GM19239 (cell line): ENCODE results near the gene MCC.

Experiments
- DNase-seq: peaks from one replicate; pipeline ENCODE4 v3.0.0; 2011; ENCODE audit warnings: low spot score; ENCODE audit not compliant: insufficient read length
- FAIRE-seq: peaks from 2 replicates; lab custom pipeline; 2011; peaks lifted over from hg19 to GRCh38; lab: Jason Lieb, UNC

The MCC gene

DNA sequence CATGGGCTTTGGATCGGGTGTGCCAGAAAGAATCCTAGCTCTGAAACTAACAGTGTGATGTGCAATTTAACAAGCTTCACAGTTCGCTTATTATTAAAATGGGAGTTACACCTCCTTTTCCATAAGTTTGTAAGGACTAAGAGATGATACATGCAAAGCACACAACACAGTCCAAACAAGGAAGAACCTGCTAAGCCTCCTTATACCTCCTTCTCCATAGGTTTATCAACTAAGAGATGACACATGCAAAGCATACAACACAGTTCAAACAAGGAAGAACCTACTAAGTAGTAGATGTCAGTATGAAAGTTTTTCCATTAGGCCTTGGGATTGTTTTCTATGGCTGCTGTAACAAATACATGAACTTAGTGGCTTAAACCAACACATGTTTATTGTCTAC lies 295.7 kb downstream of the MCC start:
- FAIRE-seq = no peak
- DNase-seq = no peak

DNA sequence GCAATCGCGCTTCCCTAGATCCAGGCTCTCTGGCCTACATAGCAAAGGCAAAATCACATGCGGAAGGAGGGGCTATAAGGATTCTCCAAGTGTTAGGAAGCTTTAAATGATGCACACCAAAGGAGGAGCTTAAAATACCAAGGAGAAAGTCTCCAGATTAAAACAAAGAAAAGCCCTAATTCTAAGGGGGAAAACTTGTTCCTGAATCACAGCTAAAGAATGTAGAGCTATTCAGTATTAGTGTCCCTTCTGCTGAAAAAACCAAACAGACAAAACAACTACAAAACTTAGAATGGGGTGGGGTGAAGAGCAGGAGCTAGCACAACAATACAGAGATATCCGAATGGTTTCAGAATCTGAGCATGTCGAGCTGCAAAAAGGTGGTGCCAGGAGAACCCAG lies 297.9 kb downstream of the MCC start:
- FAIRE-seq (no peak), DNase-seq (no peak)

DNA sequence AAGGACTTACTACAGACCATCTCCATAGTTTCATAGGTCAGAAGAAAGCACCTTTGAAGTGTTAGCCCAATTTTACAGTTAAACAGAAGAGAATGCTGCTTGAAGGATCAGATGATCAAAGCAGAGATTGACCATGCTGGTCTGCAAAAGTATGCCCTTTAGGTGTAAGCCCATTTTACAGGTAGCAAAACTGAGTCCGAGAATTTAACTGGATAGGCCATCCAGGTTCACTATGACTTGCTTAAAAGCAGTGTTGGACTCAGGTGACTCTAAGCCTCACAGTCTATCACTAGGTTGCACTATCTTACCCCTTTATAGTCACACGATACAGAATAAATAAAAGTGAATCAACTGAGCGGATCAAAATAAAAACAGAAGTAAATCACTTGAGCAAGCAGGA lies 299.0 kb downstream of the MCC start:
- DNase-seq = no peak
- FAIRE-seq = no peak

DNA sequence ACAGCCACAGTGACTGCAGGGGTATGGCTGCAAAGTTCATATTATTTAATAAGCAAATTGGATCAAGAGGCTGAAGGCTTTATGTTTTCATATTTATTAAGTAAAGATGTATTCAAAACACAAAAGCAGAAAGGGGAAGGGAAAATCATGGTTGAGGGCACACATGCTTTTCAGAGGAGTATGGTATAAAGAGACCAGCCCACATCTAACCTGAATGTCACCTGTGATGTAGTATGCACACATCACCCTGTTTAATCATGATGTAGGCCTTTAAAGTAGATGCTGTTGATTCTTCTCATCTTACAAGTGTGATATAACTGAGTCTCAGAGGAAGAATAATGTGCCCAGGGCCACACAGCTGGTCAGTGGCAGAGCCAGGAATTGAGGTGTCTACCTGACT lies 299.8 kb downstream of the MCC start:
- FAIRE-seq = no peak
- DNase-seq = no peak

DNA sequence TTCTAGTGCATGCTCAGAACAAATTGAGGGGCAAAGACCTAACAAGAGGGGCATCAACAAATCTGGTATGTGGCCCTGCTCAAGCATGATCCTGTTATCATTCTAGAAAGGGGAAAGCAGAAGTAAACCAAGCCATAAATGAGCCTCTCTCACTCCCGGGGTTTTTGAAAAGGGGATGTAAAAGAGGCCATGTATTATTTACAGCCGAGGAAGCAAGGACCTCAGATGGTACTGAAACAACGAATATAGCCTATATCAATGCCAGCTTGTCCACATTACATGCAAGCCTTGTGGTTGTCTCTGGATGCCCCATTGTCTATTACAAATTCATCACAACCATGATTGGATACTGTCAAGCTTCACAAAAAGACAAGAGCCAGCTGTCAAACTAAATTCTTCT lies 300.3 kb downstream of the MCC start:
- no peak for FAIRE-seq
- no peak for DNase-seq

DNA sequence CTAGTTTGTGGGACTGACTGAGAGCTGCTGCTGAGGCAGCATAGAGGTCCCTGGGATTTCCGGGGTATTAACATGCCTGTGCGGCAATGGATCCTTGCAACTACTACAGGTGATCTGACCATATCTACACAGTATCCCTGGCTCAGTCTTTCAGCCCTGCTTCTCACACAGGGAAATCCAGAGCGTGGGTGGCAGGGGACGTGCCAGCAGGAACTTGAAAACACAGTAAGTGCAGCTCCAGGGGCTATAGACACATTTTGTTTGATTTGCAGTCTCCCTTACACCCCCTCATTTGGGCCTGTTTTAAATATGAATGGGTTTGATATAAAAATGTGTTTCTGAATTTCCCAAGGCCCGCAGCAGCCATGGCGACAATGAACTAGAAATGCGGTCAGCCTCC lies 302.2 kb downstream of the MCC start:
- FAIRE-seq (no peak), DNase-seq (no peak)

DNA sequence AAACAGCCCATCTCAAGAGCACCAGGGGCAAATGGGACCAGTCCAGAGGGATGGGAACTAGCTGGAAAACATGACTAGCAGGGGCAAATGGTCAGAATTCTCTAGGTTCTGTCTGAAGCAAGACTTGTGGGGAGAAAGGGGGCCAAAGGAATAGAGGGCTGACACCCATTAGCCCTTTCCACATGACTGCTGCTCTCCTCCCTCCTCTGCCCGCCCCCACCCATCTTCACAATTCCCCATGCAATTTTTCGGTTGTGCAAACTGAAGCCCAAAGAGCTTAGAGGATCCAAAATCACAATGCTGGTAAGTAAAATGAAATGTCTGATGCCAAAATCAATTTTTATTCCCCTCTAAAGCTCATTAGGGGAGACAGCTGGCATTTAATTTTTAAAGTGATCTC lies 304.6 kb downstream of the MCC start:
- no peak for DNase-seq
- FAIRE-seq = no peak

DNA sequence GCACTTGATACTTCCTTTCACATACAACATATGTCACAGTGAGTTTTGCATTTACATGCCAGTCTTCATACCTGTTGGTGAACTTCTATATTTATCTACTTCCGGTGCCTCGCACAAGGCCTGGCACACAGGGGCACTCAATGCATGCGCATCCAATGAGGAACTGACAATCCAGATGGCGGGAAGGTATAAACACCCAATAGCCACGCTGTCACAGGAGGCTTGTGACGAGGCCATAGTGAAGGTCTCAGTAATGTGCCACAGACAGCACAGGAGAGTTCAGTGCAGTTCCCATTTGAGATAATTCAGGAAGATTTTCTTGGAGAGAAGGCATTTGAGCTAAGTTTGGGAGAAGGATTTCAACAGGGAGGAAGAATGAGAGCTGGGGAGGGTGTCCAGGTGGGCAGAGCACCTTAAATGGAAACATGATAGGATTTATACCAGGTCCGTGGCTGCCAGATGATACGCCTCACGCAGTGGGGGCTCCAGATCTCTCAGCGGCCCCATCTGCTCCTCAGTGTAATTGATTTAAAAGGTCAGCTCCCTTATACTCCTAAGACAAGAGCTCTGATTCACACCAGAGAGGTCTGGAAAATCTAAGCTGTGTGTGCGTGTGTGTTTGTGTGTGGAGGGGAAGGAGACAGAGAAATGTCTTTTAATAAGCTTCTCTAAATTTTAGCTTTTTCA lies 305.5 kb downstream of the MCC start:
- FAIRE-seq = no peak

DNA sequence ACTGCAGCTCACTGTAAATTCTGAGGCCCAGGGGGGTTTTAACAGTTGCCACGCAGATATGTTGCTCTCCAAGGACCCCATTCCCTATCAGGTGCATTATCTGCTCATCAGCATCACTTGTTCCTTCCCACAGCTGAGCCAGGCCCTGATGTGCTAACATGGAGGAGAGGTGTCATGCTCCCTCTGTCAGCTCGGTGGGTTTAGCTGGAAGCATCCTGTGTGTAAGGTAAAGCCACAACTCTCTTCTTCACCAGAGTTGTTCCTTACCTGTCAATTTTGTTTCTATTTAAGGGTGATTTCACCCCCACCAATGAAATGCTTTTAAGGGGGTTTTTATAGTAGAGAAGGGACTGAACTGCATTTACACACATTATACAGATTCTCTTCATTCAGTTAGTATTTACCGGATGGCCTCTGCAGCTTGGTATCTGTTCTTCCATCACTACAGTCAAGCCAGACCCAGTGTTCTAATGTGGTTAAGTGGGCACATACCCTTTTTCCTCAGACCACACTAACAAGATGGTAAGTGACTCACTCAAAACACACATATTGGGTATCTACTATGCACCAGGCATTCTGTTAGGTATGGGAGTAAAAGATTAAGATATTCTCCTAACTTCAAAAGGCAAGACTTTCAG lies 306.3 kb downstream of the MCC start:
- FAIRE-seq (no peak), DNase-seq (no peak)

More for the DNA sequence above, 305.5 kb downstream of the MCC start:
- no peak for DNase-seq

DNA sequence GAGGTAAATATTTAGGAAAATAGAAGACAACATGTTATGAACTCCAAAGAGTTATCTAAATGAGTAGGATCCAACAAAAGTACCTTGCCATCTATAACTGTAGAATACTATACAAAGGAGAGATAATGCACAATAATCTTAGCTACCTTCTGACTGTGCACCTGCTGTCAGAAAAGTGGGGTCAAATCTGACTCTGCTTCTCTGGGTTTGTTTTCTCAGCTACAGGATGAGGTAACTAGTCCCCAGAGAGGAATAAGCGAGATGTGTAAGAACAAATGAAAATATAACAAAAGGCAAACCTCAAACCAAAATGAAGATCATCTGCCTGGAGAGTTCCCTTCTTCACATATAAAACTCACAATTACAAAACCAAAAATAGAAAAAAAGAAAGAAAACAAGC lies 306.8 kb downstream of the MCC start:
- no peak for DNase-seq

DNA sequence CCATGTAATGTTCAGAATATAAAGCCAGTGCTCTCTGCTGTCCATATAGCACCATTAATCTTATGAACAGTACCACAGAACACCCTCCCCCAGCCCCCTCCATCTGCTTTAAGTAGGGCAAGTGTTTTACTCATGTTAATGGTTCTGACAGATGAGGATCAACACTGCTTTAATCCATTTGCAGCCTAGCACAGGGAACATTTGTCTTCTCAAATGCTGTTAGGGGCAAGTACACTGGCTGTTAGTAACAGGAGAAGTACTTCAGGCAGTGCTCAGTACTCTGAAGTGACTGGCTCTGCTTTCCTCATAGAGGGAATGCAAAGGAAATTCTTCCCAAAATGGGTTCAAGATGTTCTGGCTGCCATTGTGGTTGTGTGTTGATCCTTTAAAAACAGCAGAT lies 309.1 kb downstream of the MCC start:
- DNase-seq (no peak), FAIRE-seq (no peak)

More for the DNA sequence above, 306.8 kb downstream of the MCC start:
- no peak for FAIRE-seq

DNA sequence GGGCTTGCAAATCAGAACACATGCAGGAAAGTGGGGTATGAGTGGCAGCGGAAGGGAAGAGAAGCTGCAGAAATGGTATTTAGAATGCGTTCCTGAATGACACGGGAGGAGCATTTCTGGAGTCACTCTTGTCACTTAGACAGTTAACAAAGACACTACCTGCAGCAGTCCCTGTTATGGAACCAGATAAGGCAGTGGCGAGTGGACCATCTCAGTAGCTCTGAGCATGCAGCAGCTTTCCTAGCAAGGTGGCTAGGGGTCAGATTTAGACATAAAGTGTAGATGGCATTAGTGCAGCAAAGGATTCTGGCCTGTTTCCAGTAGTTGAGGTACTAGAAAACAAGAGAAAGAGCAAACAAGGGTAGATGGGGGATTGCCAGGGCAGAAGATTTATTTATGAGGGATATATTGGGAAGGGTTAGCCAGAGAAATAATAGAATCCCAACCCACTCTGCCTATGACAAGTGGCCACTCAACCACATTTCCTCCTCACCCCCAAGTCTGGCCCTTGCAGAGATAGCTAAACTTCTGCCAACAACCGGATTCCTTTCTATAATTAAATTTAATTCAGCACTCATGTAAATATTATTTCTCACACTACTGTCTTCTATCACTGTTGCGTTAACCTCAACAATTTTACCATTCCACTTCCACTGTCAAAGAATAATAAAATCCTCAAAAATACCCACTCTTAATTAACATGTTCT lies 310.0 kb downstream of the MCC start:
- FAIRE-seq = no peak
- DNase-seq = no peak

DNA sequence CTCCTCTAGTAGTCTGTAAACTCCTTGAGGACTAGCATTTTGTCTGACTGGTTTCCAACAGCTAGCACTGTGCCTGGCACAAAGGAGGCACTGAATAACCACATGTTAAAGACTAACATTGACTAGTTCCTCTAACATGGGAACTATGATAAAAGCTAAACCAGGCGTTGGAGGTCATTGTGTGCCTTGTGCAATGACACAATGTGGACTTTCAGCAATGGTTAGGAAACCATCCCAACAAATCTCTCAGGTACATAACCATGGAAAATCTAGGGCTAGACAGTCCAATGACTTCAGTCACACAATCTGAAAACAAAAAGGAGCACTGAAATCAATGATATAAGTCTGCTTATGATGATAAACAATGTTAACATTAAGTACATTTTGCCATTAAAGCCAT lies 311.0 kb downstream of the MCC start:
- FAIRE-seq = no peak

DNA sequence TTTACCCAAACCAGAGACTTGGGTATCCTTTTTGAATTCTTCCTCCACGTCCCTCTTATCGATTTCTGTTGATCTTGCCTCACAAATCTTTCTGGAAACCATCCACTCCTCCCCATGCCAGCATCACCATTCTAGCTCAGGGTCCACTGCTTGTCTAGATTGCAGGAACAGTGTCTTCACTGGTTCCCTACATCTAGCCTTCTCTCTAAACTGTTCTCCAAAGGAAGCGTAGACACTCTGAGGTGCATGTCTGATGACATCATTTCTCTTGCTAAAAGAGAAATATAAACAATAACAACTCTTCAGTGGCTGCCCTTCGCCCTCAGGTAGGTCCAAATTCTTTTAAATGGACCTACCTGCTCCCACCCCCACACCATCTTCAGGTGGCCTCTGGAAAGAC lies 311.5 kb downstream of the MCC start:
- DNase-seq = no peak

More for the DNA sequence above, 311.0 kb downstream of the MCC start:
- no peak for DNase-seq

DNA sequence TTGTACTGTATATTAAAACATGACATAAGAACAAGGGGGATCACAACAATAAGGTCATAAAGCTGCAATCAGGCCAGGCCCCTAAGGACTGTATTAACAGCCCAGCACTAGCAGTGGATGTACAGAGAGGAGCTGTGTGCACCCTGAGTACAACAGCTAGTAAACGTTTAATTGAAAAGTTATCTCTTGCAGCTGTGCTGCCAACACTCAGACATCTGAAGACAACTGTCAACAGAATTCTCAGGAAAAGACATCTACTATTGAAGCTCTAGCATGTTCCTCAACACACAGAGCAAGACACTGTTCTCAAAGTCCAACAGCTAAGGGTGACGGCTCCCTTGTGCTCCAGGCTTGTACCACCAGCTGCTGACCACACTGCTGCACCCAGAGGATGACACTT lies 312.1 kb downstream of the MCC start:
- no peak for FAIRE-seq
- no peak for DNase-seq

More for the DNA sequence above, 311.5 kb downstream of the MCC start:
- no peak for FAIRE-seq

DNA sequence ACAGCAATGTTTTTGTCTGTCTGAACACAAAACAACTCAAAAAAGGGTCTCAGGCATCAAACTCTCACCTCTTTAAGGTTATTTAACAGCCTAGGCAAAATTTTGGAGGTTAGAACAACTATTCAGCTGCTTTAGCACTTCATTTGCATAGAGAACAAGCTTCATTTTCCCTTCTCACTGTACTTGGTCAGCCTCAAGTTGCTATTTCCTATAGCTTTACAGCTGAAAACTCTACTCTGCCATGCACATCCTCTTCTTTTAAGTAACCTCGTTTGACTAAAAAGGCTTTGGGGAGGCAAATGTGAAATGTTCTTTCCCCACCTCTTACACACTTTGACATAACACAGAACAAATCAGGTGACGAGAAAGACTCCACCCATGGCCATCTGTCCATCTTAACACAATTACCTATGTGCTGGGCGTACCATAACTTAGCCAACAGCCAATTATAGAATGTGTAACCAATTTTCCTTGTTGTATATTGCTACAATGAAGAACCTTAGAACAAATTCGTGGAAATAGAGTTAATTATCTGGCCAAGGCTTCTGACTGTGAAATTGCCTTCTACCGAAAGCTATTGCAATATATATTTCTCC lies 315.9 kb downstream of the MCC start:
- no peak for FAIRE-seq
- DNase-seq = no peak

DNA sequence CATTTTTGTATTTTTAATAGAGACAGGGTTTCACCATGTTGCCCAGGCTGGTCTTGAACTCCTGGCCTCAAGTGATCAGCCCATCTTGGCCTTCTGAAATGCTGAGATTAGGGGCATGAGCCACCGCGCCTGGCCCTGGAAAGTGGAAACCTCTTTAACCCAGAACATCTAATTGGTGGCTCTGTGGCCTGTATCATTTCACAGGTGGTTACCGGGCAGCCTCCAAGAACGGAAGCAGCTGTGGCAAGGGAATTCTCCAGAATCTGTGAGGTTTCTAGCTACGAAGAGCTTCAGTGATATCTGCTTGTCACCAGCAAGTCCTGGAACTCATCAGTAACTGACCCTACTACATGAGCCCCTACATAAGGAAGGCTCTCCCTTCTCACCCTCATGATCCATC lies 316.7 kb downstream of the MCC start:
- no peak for DNase-seq
- no peak for FAIRE-seq

DNA sequence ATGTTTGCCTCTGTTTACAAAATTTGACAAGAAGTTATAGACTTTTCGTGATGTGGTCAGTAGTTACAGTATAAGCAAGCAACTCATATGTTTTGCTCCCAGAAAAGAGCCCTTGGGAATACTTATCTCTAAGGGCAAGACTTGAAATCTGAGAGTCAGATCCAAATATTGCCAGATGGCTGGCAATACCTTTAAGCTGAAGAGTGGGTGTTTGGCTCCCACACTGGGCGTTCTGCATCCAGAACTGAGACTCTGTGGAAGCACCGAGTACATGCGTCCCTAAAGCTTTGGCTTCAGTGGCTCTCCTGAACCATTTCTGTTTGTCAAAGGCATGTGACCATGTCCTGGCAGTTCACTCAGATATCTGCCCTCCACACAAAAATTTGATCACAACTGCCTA lies 317.5 kb downstream of the MCC start:
- DNase-seq (no peak), FAIRE-seq (no peak)

DNA sequence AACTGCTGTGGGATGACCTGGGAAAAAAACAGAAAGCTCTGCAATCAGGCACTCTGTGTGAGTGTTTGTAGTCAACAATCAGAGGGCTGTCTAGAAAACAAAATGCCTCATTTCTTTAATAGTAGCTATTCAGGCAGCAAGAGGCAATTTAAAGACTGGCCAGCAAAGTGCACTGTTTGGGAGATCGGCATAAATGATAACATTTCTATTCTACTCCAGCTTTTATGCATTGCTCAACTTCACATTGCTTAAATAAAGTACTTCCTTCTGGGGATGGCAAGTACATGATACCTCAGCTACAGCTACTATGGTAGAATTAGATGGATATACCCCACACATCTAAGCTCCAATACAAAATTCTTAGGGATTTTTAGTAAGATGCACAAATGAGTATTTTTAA lies 318.5 kb downstream of the MCC start:
- DNase-seq = no peak
- FAIRE-seq = no peak

DNA sequence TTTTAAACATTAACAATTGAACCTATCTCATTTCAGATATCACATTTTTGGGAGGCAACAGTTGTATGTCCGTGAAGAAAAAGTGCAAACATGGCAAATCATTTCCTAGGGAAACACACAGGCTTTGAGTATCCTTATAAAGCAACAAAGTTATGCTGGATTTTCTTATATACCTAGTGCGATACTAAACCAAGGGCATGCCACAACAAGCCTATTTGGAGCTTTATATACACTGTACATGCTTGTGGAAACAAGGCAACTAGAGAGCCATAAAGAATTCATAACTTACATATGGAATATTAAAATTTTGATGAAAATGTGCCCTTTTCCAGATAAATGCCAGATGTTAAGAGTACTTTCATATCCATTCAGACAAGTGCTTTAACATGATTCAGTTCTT lies 320.3 kb downstream of the MCC start:
- FAIRE-seq = no peak

DNA sequence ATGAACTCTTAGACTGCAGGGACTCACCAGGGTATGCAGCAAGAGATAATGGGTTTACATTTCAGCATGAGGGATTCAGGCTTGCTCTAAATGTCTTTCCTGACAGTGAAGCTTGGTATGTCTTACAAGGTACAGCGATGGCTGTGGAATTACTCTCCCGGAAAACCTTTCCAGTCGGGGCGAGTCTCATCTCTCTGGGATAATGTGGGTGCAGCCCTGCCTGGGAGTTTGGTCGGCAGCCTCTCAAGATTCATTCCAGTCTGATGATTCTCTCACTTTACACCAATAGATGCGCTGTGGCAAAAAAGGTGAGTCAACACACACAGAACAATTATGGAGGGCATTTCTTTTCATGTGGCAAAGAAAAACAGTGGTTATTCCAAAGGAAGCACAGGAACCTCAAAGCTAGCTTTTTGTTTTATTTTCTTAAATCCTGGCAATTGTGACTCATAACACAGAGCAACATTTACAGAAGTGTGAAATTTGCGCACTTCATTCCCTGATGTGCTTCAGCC lies 321.3 kb downstream of the MCC start:
- FAIRE-seq (no peak), DNase-seq (no peak)

More for the DNA sequence above, 320.3 kb downstream of the MCC start:
- DNase-seq = no peak
